ENCODE data around the gene CUL7.
A peak's percentile ranks its signal among the peaks of the same experiment; 100 is the strongest.

CUL7 gene

DNA sequence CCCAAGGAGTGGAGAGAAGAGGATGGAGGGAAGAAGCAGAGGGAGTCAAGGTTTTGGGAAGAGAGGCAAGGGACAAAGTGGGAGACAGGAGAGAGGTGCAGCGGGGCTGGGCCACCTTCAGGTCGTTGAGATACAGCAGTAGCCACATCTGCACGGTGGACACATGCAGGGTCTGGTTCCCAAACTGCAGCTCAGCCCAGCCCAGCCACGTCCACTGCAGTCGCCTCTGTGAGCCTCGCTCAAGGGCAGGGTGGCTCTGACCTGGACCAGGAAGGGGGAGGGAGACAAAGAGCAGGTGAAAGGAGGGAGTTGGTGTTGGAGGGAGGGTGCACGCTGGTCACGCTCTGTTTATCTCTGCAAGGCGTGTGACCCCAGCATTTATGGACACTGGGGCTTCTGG is 14.9 kb downstream of the CUL7 start:
- H3K4me3 ChIP-seq (ENCODE audit: low read length), result no peak overlapping the region
- H3K4me1 ChIP-seq (ENCODE audit: insufficient read depth, low read length), result no peaks in the 10 kb centered on the region
- no peaks in the 10 kb centered on the region for H3K9me3 ChIP-seq (ENCODE audit: insufficient read depth, low read depth, low read length)
- H3K9ac ChIP-seq (ENCODE audit: low read depth, low read length), result no peak overlapping the region
- no peak overlapping the region for H3K27ac ChIP-seq (ENCODE audit: low read length)
- peaks cover 64% of the 10 kb centered on the region for H3K36me3 ChIP-seq (ENCODE audit: insufficient read depth, low read depth, low read length)
- H3K27me3 ChIP-seq (ENCODE audit: insufficient read depth, low read length), result no peaks in the 10 kb centered on the region

DNA sequence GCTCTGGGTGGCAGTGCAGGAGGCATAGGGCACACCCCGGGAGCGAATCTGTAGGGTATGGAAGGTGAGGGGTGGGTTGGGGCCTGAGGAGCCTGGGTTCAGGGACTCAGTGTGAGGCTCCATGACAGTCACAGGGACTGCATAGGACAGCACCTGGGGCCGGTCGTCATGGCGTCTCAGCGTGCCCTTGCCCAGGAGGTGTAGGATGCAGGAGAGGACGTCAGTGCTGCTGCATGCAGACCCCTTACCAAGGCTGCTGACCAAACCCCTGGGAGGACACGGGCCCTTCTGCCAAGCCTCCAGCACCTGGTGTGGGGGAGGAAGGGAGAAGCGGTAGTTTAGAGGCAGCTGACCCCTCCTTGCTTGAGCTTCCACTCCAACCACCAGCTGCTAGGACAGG is 15.9 kb downstream of the CUL7 start:
- Histone ChIP-seq H3K36me3 (ENCODE audit: insufficient read depth, low read depth, low read length) (peaks cover 62% of the 10 kb centered on the region), H3K9me3 (ENCODE audit: insufficient read depth, low read depth, low read length) (no peaks in the 10 kb centered on the region), H3K9ac (ENCODE audit: low read depth, low read length) (no peak overlapping the region), H3K4me3 (ENCODE audit: low read length) (no peak overlapping the region), H3K27ac (ENCODE audit: low read length) (no peak overlapping the region), H3K27me3 (ENCODE audit: insufficient read depth, low read length) (no peaks in the 10 kb centered on the region), H3K4me1 (ENCODE audit: insufficient read depth, low read length) (no peaks in the 10 kb centered on the region)

DNA sequence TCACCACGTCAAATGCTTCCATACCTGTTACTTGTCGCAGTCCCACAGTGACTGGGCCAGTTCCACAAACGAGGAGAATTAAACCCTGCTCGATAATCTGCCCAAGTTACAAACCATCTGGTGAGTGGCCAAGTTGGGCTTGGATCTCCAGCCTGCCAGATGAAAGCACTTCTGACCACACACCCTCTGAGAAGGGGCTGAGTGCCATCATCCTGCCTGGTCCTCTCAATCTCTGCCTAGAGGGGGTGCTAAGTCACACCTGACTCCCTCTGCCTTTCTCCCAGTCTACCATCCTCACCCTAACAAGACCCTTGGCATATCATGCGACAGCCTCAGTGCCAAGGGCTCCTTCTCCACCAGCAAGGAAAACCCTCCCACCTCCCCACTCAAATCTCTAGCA is 16.5 kb downstream of the CUL7 start:
- Histone ChIP-seq H3K27ac (ENCODE audit: low read length) (no peak overlapping the region), H3K9me3 (ENCODE audit: insufficient read depth, low read depth, low read length) (no peaks in the 10 kb centered on the region), H3K4me3 (ENCODE audit: low read length) (no peak overlapping the region), H3K4me1 (ENCODE audit: insufficient read depth, low read length) (no peaks in the 10 kb centered on the region), H3K9ac (ENCODE audit: low read depth, low read length) (no peak overlapping the region), H3K27me3 (ENCODE audit: insufficient read depth, low read length) (no peaks in the 10 kb centered on the region), H3K36me3 (ENCODE audit: insufficient read depth, low read depth, low read length) (peaks cover 64% of the 10 kb centered on the region)

DNA sequence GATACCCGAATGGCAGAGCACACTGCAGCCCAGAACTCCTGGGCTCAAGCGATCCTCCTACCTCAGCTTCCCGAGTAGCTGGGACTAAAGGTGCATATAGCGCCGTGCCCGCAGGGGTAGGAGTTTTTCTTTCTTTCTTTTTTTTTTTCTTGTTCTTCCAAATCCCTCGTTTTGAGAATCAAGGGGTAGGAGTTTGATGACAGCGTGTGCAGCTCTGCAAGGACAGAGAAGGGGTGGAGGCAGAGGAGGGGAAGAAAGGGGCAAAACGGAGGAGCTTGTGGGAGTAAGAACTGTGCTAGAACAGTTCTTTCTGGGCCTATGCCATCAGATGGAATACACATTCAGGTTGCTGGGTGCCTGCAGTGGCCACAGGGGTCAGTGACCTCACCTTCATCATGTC is 16.9 kb downstream of the CUL7 start:
- H3K4me1 ChIP-seq (ENCODE audit: insufficient read depth, low read length), result no peaks in the 10 kb centered on the region
- H3K4me3 ChIP-seq (ENCODE audit: low read length), result no peak overlapping the region
- peaks cover 69% of the 10 kb centered on the region for H3K36me3 ChIP-seq (ENCODE audit: insufficient read depth, low read depth, low read length)
- H3K27ac ChIP-seq (ENCODE audit: low read length), result no peak overlapping the region
- no peaks in the 10 kb centered on the region for H3K27me3 ChIP-seq (ENCODE audit: insufficient read depth, low read length)
- no peak overlapping the region for H3K9ac ChIP-seq (ENCODE audit: low read depth, low read length)
- H3K9me3 ChIP-seq (ENCODE audit: insufficient read depth, low read depth, low read length), result no peaks in the 10 kb centered on the region

DNA sequence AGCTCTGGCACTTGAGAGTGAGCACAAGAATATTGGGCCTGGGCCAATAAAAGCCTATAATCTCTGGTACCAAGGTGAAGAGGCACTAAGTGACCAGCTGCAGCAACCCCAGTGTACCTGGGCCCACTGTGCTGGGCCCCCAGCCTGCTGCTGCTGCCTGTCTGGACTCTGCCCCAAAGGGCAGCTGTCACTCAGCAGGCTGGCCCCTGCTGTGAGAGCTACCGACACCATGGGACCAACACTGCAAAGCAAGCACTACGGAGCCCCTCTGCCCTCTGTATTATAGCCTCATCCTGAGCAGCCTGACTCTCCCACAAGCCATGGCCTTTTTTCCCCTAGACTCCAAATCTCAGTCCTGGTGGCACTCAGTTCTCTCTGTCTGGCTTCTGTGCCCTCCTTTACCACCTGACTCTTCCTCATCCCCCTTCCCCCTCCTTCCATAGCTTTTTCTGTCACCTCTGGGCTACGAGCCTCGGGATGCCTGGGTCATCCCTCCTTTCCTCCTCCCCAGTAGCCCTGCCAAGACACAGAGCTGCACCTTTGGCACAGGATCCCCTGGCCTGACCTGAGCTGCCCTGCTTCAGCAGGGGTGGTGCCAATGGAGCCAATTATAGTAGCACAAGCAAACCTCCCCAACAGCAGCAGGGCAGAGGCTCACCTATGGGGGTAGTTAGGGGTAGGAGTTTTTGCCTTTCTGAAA is 18.0 kb downstream of the CUL7 start:
- H3K36me3 ChIP-seq (ENCODE audit: insufficient read depth, low read depth, low read length), result peaks cover 67% of the 10 kb centered on the region
- no peak overlapping the region for H3K27ac ChIP-seq (ENCODE audit: low read length)
- H3K9me3 ChIP-seq (ENCODE audit: insufficient read depth, low read depth, low read length), result no peaks in the 10 kb centered on the region
- no peaks in the 10 kb centered on the region for H3K4me1 ChIP-seq (ENCODE audit: insufficient read depth, low read length)
- H3K9ac ChIP-seq (ENCODE audit: low read depth, low read length), result no peak overlapping the region
- no peak overlapping the region for H3K4me3 ChIP-seq (ENCODE audit: low read length)
- no peaks in the 10 kb centered on the region for H3K27me3 ChIP-seq (ENCODE audit: insufficient read depth, low read length)

DNA sequence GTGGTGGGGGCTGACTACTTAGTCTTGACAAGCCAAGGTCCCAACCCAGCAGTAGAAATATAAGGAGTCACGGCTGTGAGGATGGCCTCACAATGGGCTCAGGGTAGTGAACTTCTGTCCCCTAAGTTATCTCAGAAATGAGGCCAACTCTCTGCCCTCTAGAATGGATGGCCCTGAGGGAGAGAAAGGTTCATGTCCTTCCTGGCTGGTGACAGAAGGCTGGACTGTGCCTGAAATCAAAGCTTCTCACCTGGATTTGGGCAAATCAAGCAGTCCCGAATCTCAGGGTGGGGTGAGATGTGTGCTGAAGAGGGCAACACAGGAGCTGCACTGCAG is 19.5 kb downstream of the CUL7 start:
- no peak overlapping the region for H3K27ac ChIP-seq (ENCODE audit: low read length)
- no peaks in the 10 kb centered on the region for H3K4me1 ChIP-seq (ENCODE audit: insufficient read depth, low read length)
- H3K27me3 ChIP-seq (ENCODE audit: insufficient read depth, low read length), result no peaks in the 10 kb centered on the region
- H3K36me3 ChIP-seq (ENCODE audit: insufficient read depth, low read depth, low read length), result peaks cover 75% of the 10 kb centered on the region
- no peak overlapping the region for H3K9ac ChIP-seq (ENCODE audit: low read depth, low read length)
- no peak overlapping the region for H3K4me3 ChIP-seq (ENCODE audit: low read length)
- H3K9me3 ChIP-seq (ENCODE audit: insufficient read depth, low read depth, low read length), result no peaks in the 10 kb centered on the region

DNA sequence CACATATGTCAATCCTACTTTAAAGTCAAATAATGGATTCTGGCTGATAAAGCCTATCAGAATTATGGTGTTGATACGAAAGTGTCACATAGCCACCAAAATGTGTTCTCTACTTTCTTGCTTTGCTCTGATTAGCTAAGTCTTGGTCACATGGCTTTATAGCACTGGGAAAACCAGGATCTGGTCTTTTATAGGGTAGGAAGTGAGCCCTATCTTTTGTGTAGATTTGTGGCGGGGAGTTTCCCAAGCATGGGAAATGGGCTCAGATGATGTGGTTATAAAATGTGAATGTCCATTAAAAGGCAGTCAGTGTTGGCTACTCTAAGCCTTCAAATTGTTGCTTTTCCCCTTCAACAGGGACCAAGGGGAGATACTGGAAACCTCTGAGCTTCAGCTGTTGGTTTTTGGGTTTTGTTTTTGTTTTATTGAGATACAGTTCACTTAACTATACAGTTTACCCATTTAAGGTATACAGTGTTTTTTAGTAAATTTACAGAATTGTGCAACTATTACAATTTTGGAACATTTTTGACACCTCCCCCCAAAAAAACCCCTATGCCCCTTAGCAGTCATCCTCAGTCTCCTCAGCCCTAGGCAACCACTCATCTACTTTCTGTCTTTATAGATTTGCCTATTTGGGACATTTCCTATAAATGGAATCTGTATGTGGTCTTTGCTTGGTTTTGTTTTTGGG is 20.0 kb downstream of the CUL7 start:
- H3K27ac ChIP-seq (ENCODE audit: low read length), result no peak overlapping the region
- no peaks in the 10 kb centered on the region for H3K4me1 ChIP-seq (ENCODE audit: insufficient read depth, low read length)
- no peaks in the 10 kb centered on the region for H3K27me3 ChIP-seq (ENCODE audit: insufficient read depth, low read length)
- H3K9ac ChIP-seq (ENCODE audit: low read depth, low read length), result no peak overlapping the region
- H3K36me3 ChIP-seq (ENCODE audit: insufficient read depth, low read depth, low read length), result peaks cover 75% of the 10 kb centered on the region
- no peaks in the 10 kb centered on the region for H3K9me3 ChIP-seq (ENCODE audit: insufficient read depth, low read depth, low read length)
- no peak overlapping the region for H3K4me3 ChIP-seq (ENCODE audit: low read length)

DNA sequence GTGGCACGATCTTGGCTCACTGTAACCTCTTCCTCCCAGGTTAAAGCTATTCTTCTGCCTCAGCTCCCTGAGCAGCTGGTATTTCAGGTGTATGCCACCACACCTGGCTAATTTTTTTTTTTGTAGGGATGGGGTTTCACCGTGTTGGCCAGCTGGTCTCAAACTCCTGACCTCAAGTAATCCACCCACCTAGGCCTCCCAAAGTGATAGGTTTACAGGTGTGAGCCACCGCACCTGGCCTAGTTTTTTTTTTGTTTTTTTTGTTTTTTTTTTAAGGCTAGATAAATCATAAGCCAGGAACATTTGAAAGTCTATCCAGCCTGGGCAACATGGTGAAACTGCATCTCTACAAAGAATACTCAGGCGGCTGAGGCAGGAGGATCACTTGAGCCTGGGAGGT is 21.3 kb downstream of the CUL7 start:
- Histone ChIP-seq H3K4me1 (ENCODE audit: insufficient read depth, low read length) (no peaks in the 10 kb centered on the region), H3K36me3 (ENCODE audit: insufficient read depth, low read depth, low read length) (peaks cover 75% of the 10 kb centered on the region), H3K4me3 (ENCODE audit: low read length) (no peak overlapping the region), H3K27me3 (ENCODE audit: insufficient read depth, low read length) (no peaks in the 10 kb centered on the region), H3K27ac (ENCODE audit: low read length) (no peak overlapping the region), H3K9me3 (ENCODE audit: insufficient read depth, low read depth, low read length) (no peaks in the 10 kb centered on the region), H3K9ac (ENCODE audit: low read depth, low read length) (no peak overlapping the region)

DNA sequence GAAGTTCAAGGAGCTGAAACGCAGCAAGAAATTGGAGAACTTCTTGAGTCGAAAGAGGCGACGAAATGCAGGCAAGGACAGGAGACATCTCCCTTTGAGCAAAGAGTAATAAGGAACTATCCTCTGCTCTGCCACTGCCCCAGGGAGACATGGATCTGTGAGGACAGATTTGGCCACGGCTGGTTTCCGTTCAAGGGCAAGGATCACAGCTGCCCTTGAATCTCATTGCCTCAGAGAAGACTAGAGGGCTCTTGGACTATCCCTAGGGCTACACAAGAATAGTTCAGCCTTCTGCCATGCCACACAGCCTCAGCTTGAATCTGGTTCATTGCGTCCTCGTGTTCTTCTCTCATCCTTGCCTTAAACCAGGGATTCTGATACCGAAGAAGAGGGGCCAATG is 24.5 kb downstream of the CUL7 start:
- Histone ChIP-seq H3K4me3 (ENCODE audit: low read length) (no peak overlapping the region), H3K9me3 (ENCODE audit: insufficient read depth, low read depth, low read length) (no peaks in the 10 kb centered on the region), H3K27me3 (ENCODE audit: insufficient read depth, low read length) (no peaks in the 10 kb centered on the region), H3K9ac (ENCODE audit: low read depth, low read length) (no peak overlapping the region), H3K36me3 (ENCODE audit: insufficient read depth, low read depth, low read length) (peaks cover 84% of the 10 kb centered on the region), H3K27ac (ENCODE audit: low read length) (no peak overlapping the region), H3K4me1 (ENCODE audit: insufficient read depth, low read length) (no peaks in the 10 kb centered on the region)

DNA sequence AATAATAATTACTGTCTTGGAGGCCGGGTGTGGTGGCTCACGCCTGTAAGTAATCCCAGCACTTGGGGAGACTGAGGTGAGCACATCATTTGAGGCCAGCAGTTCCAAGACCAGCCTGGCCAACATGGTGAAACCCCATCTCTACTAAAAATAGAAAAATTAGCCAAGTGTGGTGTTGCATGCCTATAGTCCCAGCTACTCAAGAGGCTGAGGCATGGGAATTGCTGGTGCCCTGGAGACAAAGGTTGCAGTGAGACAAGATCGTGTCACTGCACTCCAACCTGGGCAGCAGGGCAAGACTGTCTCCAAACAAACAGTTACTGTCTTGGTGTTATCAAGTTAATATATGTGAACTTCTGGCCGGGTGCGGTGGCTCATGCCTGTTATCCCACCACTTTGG is 27.3 kb downstream of the CUL7 start:
- H3K9me3 ChIP-seq (ENCODE audit: insufficient read depth, low read depth, low read length), result no peaks in the 10 kb centered on the region
- H3K4me3 ChIP-seq (ENCODE audit: low read length), result no peak overlapping the region
- H3K27ac ChIP-seq (ENCODE audit: low read length), result no peak overlapping the region
- no peaks in the 10 kb centered on the region for H3K4me1 ChIP-seq (ENCODE audit: insufficient read depth, low read length)
- no peak overlapping the region for H3K9ac ChIP-seq (ENCODE audit: low read depth, low read length)
- H3K36me3 ChIP-seq (ENCODE audit: insufficient read depth, low read depth, low read length), result peaks cover 72% of the 10 kb centered on the region
- H3K27me3 ChIP-seq (ENCODE audit: insufficient read depth, low read length), result no peaks in the 10 kb centered on the region

DNA sequence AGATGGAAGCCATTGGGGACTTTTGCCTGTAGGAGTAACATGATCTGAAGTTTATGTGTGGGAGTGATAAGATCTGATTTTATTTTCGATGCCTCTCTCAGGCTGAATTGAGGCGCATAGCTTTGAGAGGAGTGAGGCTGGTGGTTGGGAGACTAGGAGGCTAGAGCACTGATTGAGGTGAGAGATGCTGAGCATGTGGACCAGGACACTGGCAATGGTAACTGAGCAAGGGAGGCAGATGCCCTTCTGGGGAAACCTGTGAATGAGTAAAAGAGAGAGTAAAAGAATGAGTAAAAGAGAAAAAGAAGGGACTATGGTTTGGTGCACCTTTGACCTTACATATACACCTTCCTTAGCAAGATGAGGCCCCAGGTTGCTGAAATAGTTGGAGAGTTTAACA is 29.2 kb downstream of the CUL7 start:
- Histone ChIP-seq H3K4me3 (ENCODE audit: low read length) (no peak overlapping the region), H3K9me3 (ENCODE audit: insufficient read depth, low read depth, low read length) (no peaks in the 10 kb centered on the region), H3K27ac (ENCODE audit: low read length) (no peak overlapping the region), H3K36me3 (ENCODE audit: insufficient read depth, low read depth, low read length) (peaks cover 76% of the 10 kb centered on the region), H3K27me3 (ENCODE audit: insufficient read depth, low read length) (no peaks in the 10 kb centered on the region), H3K9ac (ENCODE audit: low read depth, low read length) (no peak overlapping the region), H3K4me1 (ENCODE audit: insufficient read depth, low read length) (peaks cover 7% of the 10 kb centered on the region; the same call in 1 of the 2 replicates)

DNA sequence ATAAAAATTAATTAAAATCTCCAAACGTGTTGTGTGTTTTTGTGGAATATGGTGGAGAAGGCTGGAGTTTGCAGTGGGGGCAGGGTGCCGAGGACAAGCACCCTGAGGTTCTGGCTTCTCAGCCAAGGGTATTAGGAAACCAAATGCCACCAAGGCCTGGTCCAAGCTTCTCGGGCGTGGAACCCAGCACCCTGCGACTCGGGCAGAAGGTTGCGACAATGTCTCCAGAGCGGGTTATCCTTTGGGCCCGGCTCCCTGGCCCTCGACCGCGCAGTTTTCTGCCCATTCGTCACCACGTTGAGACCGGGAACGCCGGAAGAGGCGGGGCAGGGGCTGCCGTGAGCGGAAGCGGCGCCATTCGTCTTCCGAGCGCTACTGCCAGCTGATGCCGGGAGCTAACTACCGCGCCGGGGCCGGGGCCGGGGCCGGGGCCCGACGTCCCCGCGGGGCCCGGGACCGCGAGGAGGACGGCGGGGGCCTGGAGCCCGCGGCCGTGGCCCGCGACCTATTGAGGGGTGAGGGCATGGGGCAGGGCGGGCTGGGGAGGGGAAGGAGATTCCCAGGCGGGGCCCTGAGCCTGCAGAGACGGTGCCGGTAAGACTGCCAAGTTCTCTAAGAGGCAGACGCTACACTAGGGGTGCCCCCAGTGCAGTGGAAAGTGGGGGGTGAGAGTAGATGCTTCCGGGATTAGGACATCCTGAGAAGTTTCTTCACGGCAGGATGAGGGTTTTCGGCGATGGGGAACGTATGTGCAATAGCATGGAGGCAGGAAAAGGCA is 32.2 kb downstream of the CUL7 start, which contains the start of gene RRP36:
RRP36 (plus strand) TSS at position 354 of the 778 bp plus-strand sequence; CDS start at position 386, 32 bp downstream.
- Histone ChIP-seq H3K36me3 (ENCODE audit: insufficient read depth, low read depth, low read length) (peaks cover 71% of the 10 kb centered on the region), H3K27ac (ENCODE audit: low read length) (peak within 1 kb of the TSS; percentile 99), H3K4me3 (ENCODE audit: low read length) (peak within 1 kb of the TSS; percentile 100), H3K27me3 (ENCODE audit: insufficient read depth, low read length) (no peaks in the 10 kb centered on the region), H3K9me3 (ENCODE audit: insufficient read depth, low read depth, low read length) (no peaks in the 10 kb centered on the region), H3K4me1 (ENCODE audit: insufficient read depth, low read length) (peaks cover 7% of the 10 kb centered on the region; the same call in 1 of the 2 replicates), H3K9ac (ENCODE audit: low read depth, low read length) (peak within 1 kb of the TSS; percentile 100)
